ENCODE data around the gene AIRE. TPM values are rescaled to one million over a fixed set of nuclear protein-coding genes. Genes with fewer than 3 reads are reported as not detected.

The AIRE gene
- total and polyA plus RNA-seq, 2 of the 13 experiments (the other 11 are each of a cell fraction or from before 2014, with no cell fraction given) = not detected

DNA sequence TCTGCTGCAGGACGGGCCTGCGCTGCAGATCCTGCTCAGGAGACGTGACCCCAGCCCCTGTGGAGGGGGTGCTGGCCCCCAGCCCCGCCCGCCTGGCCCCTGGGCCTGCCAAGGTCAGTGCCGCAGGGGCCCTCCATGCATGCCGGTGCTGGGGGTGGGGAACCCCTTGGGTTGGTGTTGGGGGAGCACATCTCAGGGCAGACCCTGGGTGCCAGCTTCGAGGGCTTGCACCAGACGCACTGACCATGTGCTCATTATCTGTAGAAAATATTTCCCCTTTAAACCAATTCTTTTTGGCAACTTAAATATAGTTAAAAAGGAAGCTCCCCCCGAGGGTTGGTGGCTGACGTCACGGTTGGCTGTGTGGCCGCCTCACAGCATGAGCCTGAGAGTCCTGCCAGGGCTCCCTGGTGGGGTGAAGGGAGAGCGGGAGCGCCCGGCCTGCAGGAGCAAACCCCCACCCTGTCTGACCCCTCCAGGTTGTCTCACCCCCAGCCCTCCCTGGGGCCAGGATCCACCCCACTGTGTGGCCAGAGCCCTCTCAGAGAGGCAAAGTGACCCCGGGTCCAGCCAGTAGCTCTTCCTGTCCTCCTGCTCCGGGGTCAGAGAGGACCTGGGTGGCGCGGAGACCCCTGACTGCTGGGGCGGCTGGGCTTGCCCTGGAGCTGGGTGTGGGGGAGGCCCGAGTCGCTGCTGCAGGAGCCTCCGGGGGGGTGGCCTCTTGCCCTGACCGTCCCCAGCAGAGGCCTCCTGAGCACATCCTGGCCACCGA is 8.9 kb downstream of the AIRE start (continued):
- TF ChIP-seq, protein P1, sequence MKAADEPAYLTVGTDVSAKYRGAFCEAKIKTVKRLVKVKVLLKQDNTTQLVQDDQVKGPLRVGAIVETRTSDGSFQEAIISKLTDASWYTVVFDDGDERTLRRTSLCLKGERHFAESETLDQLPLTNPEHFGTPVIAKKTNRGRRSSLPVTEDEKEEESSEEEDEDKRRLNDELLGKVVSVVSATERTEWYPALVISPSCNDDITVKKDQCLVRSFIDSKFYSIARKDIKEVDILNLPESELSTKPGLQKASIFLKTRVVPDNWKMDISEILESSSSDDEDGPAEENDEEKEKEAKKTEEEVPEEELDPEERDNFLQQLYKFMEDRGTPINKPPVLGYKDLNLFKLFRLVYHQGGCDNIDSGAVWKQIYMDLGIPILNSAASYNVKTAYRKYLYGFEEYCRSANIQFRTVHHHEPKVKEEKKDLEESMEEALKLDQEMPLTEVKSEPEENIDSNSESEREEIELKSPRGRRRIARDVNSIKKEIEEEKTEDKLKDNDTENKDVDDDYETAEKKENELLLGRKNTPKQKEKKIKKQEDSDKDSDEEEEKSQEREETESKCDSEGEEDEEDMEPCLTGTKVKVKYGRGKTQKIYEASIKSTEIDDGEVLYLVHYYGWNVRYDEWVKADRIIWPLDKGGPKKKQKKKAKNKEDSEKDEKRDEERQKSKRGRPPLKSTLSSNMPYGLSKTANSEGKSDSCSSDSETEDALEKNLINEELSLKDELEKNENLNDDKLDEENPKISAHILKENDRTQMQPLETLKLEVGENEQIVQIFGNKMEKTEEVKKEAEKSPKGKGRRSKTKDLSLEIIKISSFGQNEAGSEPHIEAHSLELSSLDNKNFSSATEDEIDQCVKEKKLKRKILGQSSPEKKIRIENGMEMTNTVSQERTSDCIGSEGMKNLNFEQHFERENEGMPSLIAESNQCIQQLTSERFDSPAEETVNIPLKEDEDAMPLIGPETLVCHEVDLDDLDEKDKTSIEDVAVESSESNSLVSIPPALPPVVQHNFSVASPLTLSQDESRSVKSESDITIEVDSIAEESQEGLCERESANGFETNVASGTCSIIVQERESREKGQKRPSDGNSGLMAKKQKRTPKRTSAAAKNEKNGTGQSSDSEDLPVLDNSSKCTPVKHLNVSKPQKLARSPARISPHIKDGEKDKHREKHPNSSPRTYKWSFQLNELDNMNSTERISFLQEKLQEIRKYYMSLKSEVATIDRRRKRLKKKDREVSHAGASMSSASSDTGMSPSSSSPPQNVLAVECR (CRISPR knock-in tag; IDR thresholded peaks at IDR 0.05; ENCODE audit: borderline replicate concordance) = 0 out of 2 replicates have a peak, but pooled peaks have one; percentile 32
- TF ChIP-seq ZNF720 (CRISPR knock-in tag; IDR thresholded peaks at IDR 0.05) (no peak), ZBTB3 (CRISPR knock-in tag; IDR thresholded peaks at IDR 0.05; ENCODE audit: borderline replicate concordance, low read depth) (no peak), CREB1 (IDR thresholded peaks at IDR 0.05) (peak; percentile 85), CREB1 (CRISPR knock-in tag; IDR thresholded peaks at IDR 0.05) (no peak), NCOA2 (CRISPR knock-in tag; IDR thresholded peaks at IDR 0.05) (no peak), MBNL3 (CRISPR knock-in tag; conservative IDR thresholded peaks at IDR 0.05) (no peak), ZBTB8A (CRISPR knock-in tag; IDR thresholded peaks at IDR 0.05; ENCODE audit: borderline replicate concordance, low read depth) (no peak), SIN3B (IDR thresholded peaks at IDR 0.05; ENCODE audit: low read length) (no peak), ZNF713 (CRISPR knock-in tag; IDR thresholded peaks at IDR 0.05) (no peak)
- TF ChIP-seq, protein P2, sequence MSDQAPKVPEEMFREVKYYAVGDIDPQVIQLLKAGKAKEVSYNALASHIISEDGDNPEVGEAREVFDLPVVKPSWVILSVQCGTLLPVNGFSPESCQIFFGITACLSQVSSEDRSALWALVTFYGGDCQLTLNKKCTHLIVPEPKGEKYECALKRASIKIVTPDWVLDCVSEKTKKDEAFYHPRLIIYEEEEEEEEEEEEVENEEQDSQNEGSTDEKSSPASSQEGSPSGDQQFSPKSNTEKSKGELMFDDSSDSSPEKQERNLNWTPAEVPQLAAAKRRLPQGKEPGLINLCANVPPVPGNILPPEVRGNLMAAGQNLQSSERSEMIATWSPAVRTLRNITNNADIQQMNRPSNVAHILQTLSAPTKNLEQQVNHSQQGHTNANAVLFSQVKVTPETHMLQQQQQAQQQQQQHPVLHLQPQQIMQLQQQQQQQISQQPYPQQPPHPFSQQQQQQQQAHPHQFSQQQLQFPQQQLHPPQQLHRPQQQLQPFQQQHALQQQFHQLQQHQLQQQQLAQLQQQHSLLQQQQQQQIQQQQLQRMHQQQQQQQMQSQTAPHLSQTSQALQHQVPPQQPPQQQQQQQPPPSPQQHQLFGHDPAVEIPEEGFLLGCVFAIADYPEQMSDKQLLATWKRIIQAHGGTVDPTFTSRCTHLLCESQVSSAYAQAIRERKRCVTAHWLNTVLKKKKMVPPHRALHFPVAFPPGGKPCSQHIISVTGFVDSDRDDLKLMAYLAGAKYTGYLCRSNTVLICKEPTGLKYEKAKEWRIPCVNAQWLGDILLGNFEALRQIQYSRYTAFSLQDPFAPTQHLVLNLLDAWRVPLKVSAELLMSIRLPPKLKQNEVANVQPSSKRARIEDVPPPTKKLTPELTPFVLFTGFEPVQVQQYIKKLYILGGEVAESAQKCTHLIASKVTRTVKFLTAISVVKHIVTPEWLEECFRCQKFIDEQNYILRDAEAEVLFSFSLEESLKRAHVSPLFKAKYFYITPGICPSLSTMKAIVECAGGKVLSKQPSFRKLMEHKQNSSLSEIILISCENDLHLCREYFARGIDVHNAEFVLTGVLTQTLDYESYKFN (CRISPR knock-in tag; conservative IDR thresholded peaks at IDR 0.05) = 0 out of 2 replicates have a peak, but pooled peaks have one; percentile 21
- TF ChIP-seq, protein P3, sequence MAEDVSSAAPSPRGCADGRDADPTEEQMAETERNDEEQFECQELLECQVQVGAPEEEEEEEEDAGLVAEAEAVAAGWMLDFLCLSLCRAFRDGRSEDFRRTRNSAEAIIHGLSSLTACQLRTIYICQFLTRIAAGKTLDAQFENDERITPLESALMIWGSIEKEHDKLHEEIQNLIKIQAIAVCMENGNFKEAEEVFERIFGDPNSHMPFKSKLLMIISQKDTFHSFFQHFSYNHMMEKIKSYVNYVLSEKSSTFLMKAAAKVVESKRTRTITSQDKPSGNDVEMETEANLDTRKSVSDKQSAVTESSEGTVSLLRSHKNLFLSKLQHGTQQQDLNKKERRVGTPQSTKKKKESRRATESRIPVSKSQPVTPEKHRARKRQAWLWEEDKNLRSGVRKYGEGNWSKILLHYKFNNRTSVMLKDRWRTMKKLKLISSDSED (CRISPR knock-in tag; IDR thresholded peaks at IDR 0.05) = no peak
- TF ChIP-seq, protein P4, sequence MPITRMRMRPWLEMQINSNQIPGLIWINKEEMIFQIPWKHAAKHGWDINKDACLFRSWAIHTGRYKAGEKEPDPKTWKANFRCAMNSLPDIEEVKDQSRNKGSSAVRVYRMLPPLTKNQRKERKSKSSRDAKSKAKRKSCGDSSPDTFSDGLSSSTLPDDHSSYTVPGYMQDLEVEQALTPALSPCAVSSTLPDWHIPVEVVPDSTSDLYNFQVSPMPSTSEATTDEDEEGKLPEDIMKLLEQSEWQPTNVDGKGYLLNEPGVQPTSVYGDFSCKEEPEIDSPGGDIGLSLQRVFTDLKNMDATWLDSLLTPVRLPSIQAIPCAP (CRISPR knock-in tag; IDR thresholded peaks at IDR 0.05; ENCODE audit: low read depth) = no peak
- TF ChIP-seq, protein P5, sequence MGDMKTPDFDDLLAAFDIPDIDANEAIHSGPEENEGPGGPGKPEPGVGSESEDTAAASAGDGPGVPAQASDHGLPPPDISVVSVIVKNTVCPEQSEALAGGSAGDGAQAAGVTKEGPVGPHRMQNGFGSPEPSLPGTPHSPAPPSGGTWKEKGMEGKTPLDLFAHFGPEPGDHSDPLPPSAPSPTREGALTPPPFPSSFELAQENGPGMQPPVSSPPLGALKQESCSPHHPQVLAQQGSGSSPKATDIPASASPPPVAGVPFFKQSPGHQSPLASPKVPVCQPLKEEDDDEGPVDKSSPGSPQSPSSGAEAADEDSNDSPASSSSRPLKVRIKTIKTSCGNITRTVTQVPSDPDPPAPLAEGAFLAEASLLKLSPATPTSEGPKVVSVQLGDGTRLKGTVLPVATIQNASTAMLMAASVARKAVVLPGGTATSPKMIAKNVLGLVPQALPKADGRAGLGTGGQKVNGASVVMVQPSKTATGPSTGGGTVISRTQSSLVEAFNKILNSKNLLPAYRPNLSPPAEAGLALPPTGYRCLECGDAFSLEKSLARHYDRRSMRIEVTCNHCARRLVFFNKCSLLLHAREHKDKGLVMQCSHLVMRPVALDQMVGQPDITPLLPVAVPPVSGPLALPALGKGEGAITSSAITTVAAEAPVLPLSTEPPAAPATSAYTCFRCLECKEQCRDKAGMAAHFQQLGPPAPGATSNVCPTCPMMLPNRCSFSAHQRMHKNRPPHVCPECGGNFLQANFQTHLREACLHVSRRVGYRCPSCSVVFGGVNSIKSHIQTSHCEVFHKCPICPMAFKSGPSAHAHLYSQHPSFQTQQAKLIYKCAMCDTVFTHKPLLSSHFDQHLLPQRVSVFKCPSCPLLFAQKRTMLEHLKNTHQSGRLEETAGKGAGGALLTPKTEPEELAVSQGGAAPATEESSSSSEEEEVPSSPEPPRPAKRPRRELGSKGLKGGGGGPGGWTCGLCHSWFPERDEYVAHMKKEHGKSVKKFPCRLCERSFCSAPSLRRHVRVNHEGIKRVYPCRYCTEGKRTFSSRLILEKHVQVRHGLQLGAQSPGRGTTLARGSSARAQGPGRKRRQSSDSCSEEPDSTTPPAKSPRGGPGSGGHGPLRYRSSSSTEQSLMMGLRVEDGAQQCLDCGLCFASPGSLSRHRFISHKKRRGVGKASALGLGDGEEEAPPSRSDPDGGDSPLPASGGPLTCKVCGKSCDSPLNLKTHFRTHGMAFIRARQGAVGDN (CRISPR knock-in tag; IDR thresholded peaks at IDR 0.05) = peak; percentile 61

All from HepG2 (cell line).